Mesendoderm (in vitro differentiated cells): Measurements from ENCODE around the gene ATIC.
"Not testable (repeated sequence)": the region's sequence is repeated elsewhere in the genome, so short reads cannot be mapped to it uniquely, and the experiment has no call there.

Experiments used
- DNase-seq: peaks from one replicate; pipeline ENCODE4 v3.0.0; 2013
- H2AK5ac ChIP-seq: 2 replicates; pipeline ENCODE4 v1.6.1; 2013; ENCODE audit warnings: low read length, inconsistent platforms
- H2BK120ac ChIP-seq: 2 replicates; pipeline ENCODE4 v1.6.1; 2013; ENCODE audit warnings: low read depth, mild to moderate bottlenecking, low read length, moderate library complexity, mixed read lengths
- H2BK15ac ChIP-seq: replicated peaks from 2 replicates; pipeline ENCODE4 v1.6.1; 2013; ENCODE audit warnings: low read depth, mild to moderate bottlenecking, moderate library complexity
- H2BK5ac ChIP-seq: 2 replicates; pipeline ENCODE4 v1.6.1; 2013; ENCODE audit warnings: low read length, inconsistent platforms
- H3K18ac ChIP-seq: 2 replicates; pipeline ENCODE4 v1.6.1; 2013; ENCODE audit warnings: mild to moderate bottlenecking, low read length, mixed read lengths
- H3K23ac ChIP-seq: one replicate; pipeline ENCODE4 v1.6.1; 2013; ENCODE audit warnings: low read length
- H3K27ac ChIP-seq: 2 replicates; pipeline ENCODE4 v1.5.1; 2013; ENCODE audit warnings: low read depth, mild to moderate bottlenecking, inconsistent platforms, low read length, moderate library complexity
- H3K27me3 ChIP-seq: 2 replicates; pipeline ENCODE4 v1.6.1; 2013; ENCODE audit warnings: low read length, control low read depth, mild to moderate bottlenecking, inconsistent platforms; ENCODE audit not compliant: insufficient read depth, poor library complexity
- H3K36me3 ChIP-seq: 2 replicates; pipeline ENCODE4 v1.6.1; 2013; ENCODE audit warnings: low read length, inconsistent platforms; ENCODE audit not compliant: control insufficient read depth, insufficient read depth
- H3K4ac ChIP-seq: one replicate; pipeline ENCODE4 v1.6.1; 2013; ENCODE audit warnings: low read depth, mild to moderate bottlenecking, low read length, moderate library complexity
- H3K4me1 ChIP-seq: 2 replicates; pipeline ENCODE4 v1.6.1; 2013; ENCODE audit warnings: low read depth, low read length, inconsistent platforms; ENCODE audit not compliant: control insufficient read depth
- H3K4me2 ChIP-seq: 2 replicates; pipeline ENCODE4 v1.6.1; 2013; ENCODE audit warnings: low read length
- H3K4me3 ChIP-seq: 2 replicates; pipeline ENCODE4 v1.5.1; 2013; ENCODE audit warnings: mild to moderate bottlenecking, low read length
- H3K56ac ChIP-seq: one replicate; pipeline ENCODE4 v1.6.1; 2013; ENCODE audit warnings: low read length
- H3K79me1 ChIP-seq: 2 replicates; pipeline ENCODE4 v1.6.1; 2013; ENCODE audit warnings: low read length, inconsistent platforms
- H3K79me2 ChIP-seq: 2 replicates; pipeline ENCODE4 v1.6.1; 2013; ENCODE audit warnings: mild to moderate bottlenecking, low read length; ENCODE audit not compliant: control insufficient read depth, insufficient read depth
- H3K9ac ChIP-seq: 2 replicates; pipeline ENCODE4 v1.6.1; 2013; ENCODE audit warnings: low read length, inconsistent platforms
- H4K5ac ChIP-seq: one replicate; pipeline ENCODE4 v1.6.1; 2013; ENCODE audit warnings: low read length
- H4K8ac ChIP-seq: one replicate; pipeline ENCODE4 v1.6.1; 2013; ENCODE audit warnings: low read depth, mild to moderate bottlenecking, control low read depth, low read length, moderate library complexity
- WGBS: extraction: QIAGEN DNeasy Blood & Tissue Kit; methylation state at CpG from one replicate; pipeline ENCODE4 v1.1.7; 2013; ENCODE audit warnings: low lambda C conversion rate, missing lambda C conversion rate; ENCODE audit not compliant: insufficient coverage; ENCODE audit errors: extremely low coverage; 5-methylcytosine and 5-hydroxymethylcytosine counted together

The ATIC gene

GRCh38 chr2:215358891-215359575, 47.2 kb downstream of the ATIC start:
- Histone ChIP-seq H3K79me2 (no peaks in the 10 kb centered on the region), H3K4me1 (no peaks in the 10 kb centered on the region), H3K9ac (no peak overlapping the region), H4K8ac (no peak overlapping the region), H3K79me1 (no peaks in the 10 kb centered on the region), H3K23ac (no peak overlapping the region), H3K36me3 (peaks cover 3% of the 10 kb centered on the region), H3K4ac (no peak overlapping the region), H3K56ac (no peak overlapping the region), H2BK5ac (no peak overlapping the region), H3K18ac (no peak overlapping the region), H3K27me3 (no peaks in the 10 kb centered on the region), H4K5ac (no peak overlapping the region), H3K4me2 (no peak overlapping the region), H2BK120ac (no peak overlapping the region), H3K27ac (no peak overlapping the region), H2AK5ac (no peak overlapping the region), H2BK15ac (no peak overlapping the region), H3K4me3 (no peak overlapping the region)
- no CpG with 5 or more reads among the region's 15 CpGs for WGBS
- no peak for DNase-seq

GRCh38 chr2:215359576-215359922, 47.7 kb downstream of the ATIC start:
- Histone ChIP-seq H3K79me1 (no peaks in the 10 kb centered on the region), H3K9ac (no peak overlapping the region), H3K27ac (no peak overlapping the region), H3K4me1 (no peaks in the 10 kb centered on the region), H2BK15ac (no peak overlapping the region), H4K5ac (no peak overlapping the region), H3K36me3 (peaks cover 3% of the 10 kb centered on the region), H2BK5ac (no peak overlapping the region), H3K4me2 (no peak overlapping the region), H3K79me2 (no peaks in the 10 kb centered on the region), H3K27me3 (no peaks in the 10 kb centered on the region), H2BK120ac (no peak overlapping the region), H3K18ac (no peak overlapping the region), H3K23ac (no peak overlapping the region), H3K4ac (no peak overlapping the region), H2AK5ac (no peak overlapping the region), H4K8ac (no peak overlapping the region), H3K56ac (no peak overlapping the region), H3K4me3 (no peak overlapping the region)
- no peak for DNase-seq
- WGBS, result no CpG with 5 or more reads among the region's 1 CpG

GRCh38 chr2:215360059-215360458, 48.2 kb downstream of the ATIC start:
- not testable (repeated sequence) for H3K27ac ChIP-seq, H3K4me1 ChIP-seq, H4K8ac ChIP-seq, H4K5ac ChIP-seq, H3K23ac ChIP-seq, H3K4me3 ChIP-seq, H3K9ac ChIP-seq, H2BK5ac ChIP-seq, DNase-seq, H3K4ac ChIP-seq, H3K56ac ChIP-seq, H2BK120ac ChIP-seq, H3K79me1 ChIP-seq, H3K18ac ChIP-seq, H2BK15ac ChIP-seq, H3K4me2 ChIP-seq, H3K79me2 ChIP-seq, H2AK5ac ChIP-seq, H3K27me3 ChIP-seq, H3K36me3 ChIP-seq
- no CpG with 5 or more reads among the region's 3 CpGs for WGBS

- Histone ChIP-seq H3K4me2 (no peak overlapping the region), H3K27ac (no peak overlapping the region), H3K23ac (no peak overlapping the region), H3K79me1 (no peaks in the 10 kb centered on the region), H2AK5ac (no peak overlapping the region), H3K27me3 (no peaks in the 10 kb centered on the region), H3K18ac (no peak overlapping the region), H3K4ac (no peak overlapping the region), H3K9ac (no peak overlapping the region), H2BK5ac (no peak overlapping the region), H3K56ac (no peak overlapping the region), H3K4me3 (no peak overlapping the region), H3K79me2 (no peaks in the 10 kb centered on the region), H4K5ac (no peak overlapping the region), H3K36me3 (peaks cover 10% of the 10 kb centered on the region), H3K4me1 (no peaks in the 10 kb centered on the region), H2BK15ac (no peak overlapping the region), H2BK120ac (no peak overlapping the region), H4K8ac (no peak overlapping the region)
- no CpG with 5 or more reads among the region's 2 CpGs for WGBS
- no peak for DNase-seq
Observed at GRCh38 chr2:215360596-215360995, 48.7 kb downstream of the ATIC start.

- no peak overlapping the region for H3K18ac ChIP-seq
- no peaks in the 10 kb centered on the region for H3K79me2 ChIP-seq
- no peak overlapping the region for H3K4me3 ChIP-seq
- no peak overlapping the region for H2BK15ac ChIP-seq
- no peak overlapping the region for H3K4ac ChIP-seq
- no peak overlapping the region for H3K56ac ChIP-seq
- H3K27me3 ChIP-seq, result no peaks in the 10 kb centered on the region
- no peak overlapping the region for H2AK5ac ChIP-seq
- H3K79me1 ChIP-seq, result no peaks in the 10 kb centered on the region
- no peak overlapping the region for H3K9ac ChIP-seq
- no peak overlapping the region for H2BK5ac ChIP-seq
- WGBS, result no CpG with 5 or more reads among the region's 4 CpGs
- H3K4me2 ChIP-seq, result no peak overlapping the region
- no peak overlapping the region for H3K23ac ChIP-seq
- H2BK120ac ChIP-seq, result no peak overlapping the region
- no peaks in the 10 kb centered on the region for H3K4me1 ChIP-seq
- peaks cover 10% of the 10 kb centered on the region for H3K36me3 ChIP-seq
- H4K8ac ChIP-seq, result no peak overlapping the region
- H3K27ac ChIP-seq, result no peak overlapping the region
- no peak overlapping the region for H4K5ac ChIP-seq
- DNase-seq, result no peak
Observed at GRCh38 chr2:215361211-215361875, 49.5 kb downstream of the ATIC start.
